Measurements from ENCODE around the gene CROCC.

CROCC gene

GRCh38 chr1:16969651-16970050, 47.9 kb downstream of the CROCC start:
- DNase-seq: no peak

GRCh38 chr1:16970132-16970910, 48.6 kb downstream of the CROCC start:
- no peak for DNase-seq

- DNase-seq: peak; percentile 89
Measured at GRCh38 chr1:16971341-16972188, 49.8 kb downstream of the CROCC start.

GRCh38 chr1:16972189-16972895, 50.6 kb downstream of the CROCC start:
- no peak for DNase-seq

GRCh38 chr1:16973215-16973614, 51.5 kb downstream of the CROCC start:
- no peak for DNase-seq

GRCh38 chr1:16975211-16975610, 53.5 kb downstream of the CROCC start:
- DNase-seq: no peak

GRCh38 chr1:16975838-16976237, 54.1 kb downstream of the CROCC start:
- DNase-seq: no peak

GRCh38 chr1:16976966-16977365, 55.2 kb downstream of the CROCC start:
- no peak for DNase-seq

GRCh38 chr1:16977377-16977776, 55.6 kb downstream of the CROCC start:
- no peak for DNase-seq

GRCh38 chr1:16978139-16978538, 56.4 kb downstream of the CROCC start:
- DNase-seq: no peak

- peak; percentile 89 for DNase-seq
Measured at GRCh38 chr1:16978567-16979474, 57.1 kb downstream of the CROCC start.

GRCh38 chr1:16979475-16980327, 58.0 kb downstream of the CROCC start:
- DNase-seq: peak; percentile 34

GRCh38 chr1:16980473-16981268, 58.9 kb downstream of the CROCC start, which contains the start of gene MFAP2:
Gene MFAP2 (minus strand): TSS chr1:16980620. CDS start chr1:16978273, 2,347 bp downstream.
- DNase-seq: peak; percentile 63

- peak; percentile 94 for DNase-seq
Measured at GRCh38 chr1:16981269-16981849, 59.6 kb downstream of the CROCC start.

- no peak for DNase-seq
Measured at GRCh38 chr1:16982902-16983301, 61.2 kb downstream of the CROCC start.

- no peak for DNase-seq
Measured at GRCh38 chr1:16983649-16984048, 61.9 kb downstream of the CROCC start.

GRCh38 chr1:16984717-16985116, 63.0 kb downstream of the CROCC start:
- peak; percentile 94 for DNase-seq

GRCh38 chr1:16986113-16986512, 64.4 kb downstream of the CROCC start:
- DNase-seq: no peak

GRCh38 chr1:16986560-16986959, 64.8 kb downstream of the CROCC start:
- DNase-seq: no peak

- no peak for DNase-seq
Measured at GRCh38 chr1:16986962-16987361, 65.2 kb downstream of the CROCC start.
